SK-N-MC (cell line): ENCODE measurements around the gene LRRN2.

Source experiments
- DNase-seq: peaks from one replicate; pipeline ENCODE4 v3.0.0-alpha.2; 2011; ENCODE audit warnings: low read depth, low spot score
- H3K27ac ChIP-seq: fragments of 200-600 bp; sonication (generic); 2 replicates; pipeline ENCODE4 v1.5.1; 2016; ENCODE audit warnings: mixed run types
- H3K36me3 ChIP-seq: fragments of 200-600 bp; sonication (generic); 2 replicates; pipeline ENCODE4 v1.6.1; 2017; ENCODE audit warnings: antibody characterized with exemption, low read length, mixed read lengths; ENCODE audit not compliant: insufficient read depth
- H3K4me3 ChIP-seq: fragments of 200-600 bp; sonication (generic); 2 replicates; pipeline ENCODE4 v1.5.1; 2016
- H3K9ac ChIP-seq: fragments of 200-600 bp; sonication (generic); 2 replicates; pipeline ENCODE4 v1.8.0; 2017; ENCODE audit warnings: mixed run types, mixed read lengths; ENCODE audit not compliant: insufficient read length
- H3K9me3 ChIP-seq: fragments of 200-600 bp; sonication (generic); 2 replicates; pipeline ENCODE4 v1.6.1; 2017; ENCODE audit warnings: low read depth, mild to moderate bottlenecking, antibody characterized with exemption, low read length, moderate library complexity, mixed read lengths
- EZH2 ChIP-seq: fragments of 200-600 bp; sonication (generic); IDR thresholded peaks from one replicate; pipeline ENCODE4 v1.6.1; 2017; ENCODE audit warnings: antibody characterized with exemption
- FOXP2 ChIP-seq: optimal IDR thresholded peaks from 2 replicates; pipeline ENCODE3; 2011; ENCODE audit warnings: mild to moderate bottlenecking, moderate library complexity; ENCODE audit not compliant: insufficient read depth; ENCODE audit errors: extremely low read length, control extremely low read depth
- POLR2AphosphoS5 ChIP-seq: IDR thresholded peaks from 2 replicates; pipeline ENCODE4 v1.6.1; 2012; ENCODE audit warnings: mild to moderate bottlenecking, low read depth, low read length, borderline replicate concordance

LRRN2 gene

DNA sequence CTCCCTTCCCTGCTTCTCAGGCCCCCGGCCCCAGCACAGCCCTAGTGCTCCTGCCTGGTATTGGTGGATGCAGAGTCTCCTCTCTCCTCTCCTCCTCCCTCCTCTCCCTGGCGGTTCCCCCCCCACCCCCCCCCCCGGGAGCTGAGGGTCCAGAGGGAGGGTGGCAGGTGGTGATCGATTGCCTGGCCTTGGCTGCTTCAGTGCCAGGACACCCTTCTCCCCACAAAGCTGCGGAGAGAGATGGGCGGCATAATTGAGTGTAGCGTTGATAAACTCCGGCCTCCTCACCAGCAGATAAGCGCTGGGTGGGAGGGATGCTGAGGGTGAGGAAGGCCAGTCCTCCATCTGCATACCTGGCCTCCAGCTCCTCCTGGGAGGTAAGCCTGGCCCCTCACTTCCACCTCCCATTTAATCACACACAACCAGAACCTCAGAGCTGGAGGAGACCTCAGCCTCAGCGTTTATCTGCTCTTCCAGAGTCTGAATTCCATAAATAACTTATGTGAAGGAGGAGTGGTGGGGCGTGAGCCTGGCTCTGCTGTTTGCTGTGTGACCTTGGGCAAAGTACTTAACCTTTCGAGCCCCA lies 60.8 kb downstream of the LRRN2 start:
- no peak overlapping the region for H3K27ac ChIP-seq
- H3K4me3 ChIP-seq: no peak overlapping the region
- H3K9me3 ChIP-seq: no peaks in the 10 kb centered on the region
- TF ChIP-seq EZH2 (no peak), FOXP2 (no peak), POLR2AphosphoS5 (no peak)
- no peak overlapping the region for H3K9ac ChIP-seq
- H3K36me3 ChIP-seq: no peaks in the 10 kb centered on the region
- DNase-seq: no peak

DNA sequence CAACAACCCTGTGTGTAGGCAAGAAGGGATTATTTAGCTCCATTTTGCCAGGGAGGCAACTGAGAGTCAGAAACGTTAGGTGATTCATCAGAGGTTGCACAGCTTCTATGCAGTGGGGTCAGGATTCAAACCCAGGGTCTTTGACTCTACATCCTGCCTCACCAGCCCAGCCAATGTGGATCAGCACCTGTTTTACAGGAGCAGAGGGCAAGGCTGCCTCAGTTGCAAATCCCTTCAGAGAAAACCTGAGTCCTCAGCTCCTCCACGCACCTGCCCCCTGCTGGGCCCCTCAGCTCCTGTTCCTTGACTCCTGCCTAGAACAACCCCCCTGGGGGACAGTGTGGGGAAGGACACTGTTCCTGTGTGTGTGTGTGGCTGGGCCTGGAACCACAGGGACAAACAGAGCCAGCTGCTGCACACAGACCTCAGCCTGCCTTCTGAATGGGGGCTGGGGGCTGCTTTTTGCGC lies 61.6 kb downstream of the LRRN2 start:
- DNase-seq: no peak
- H3K9me3 ChIP-seq: no peaks in the 10 kb centered on the region
- H3K4me3 ChIP-seq: no peak overlapping the region
- H3K27ac ChIP-seq: no peak overlapping the region
- no peak overlapping the region for H3K9ac ChIP-seq
- H3K36me3 ChIP-seq: no peaks in the 10 kb centered on the region
- TF ChIP-seq EZH2 (no peak), POLR2AphosphoS5 (no peak), FOXP2 (no peak)

DNA sequence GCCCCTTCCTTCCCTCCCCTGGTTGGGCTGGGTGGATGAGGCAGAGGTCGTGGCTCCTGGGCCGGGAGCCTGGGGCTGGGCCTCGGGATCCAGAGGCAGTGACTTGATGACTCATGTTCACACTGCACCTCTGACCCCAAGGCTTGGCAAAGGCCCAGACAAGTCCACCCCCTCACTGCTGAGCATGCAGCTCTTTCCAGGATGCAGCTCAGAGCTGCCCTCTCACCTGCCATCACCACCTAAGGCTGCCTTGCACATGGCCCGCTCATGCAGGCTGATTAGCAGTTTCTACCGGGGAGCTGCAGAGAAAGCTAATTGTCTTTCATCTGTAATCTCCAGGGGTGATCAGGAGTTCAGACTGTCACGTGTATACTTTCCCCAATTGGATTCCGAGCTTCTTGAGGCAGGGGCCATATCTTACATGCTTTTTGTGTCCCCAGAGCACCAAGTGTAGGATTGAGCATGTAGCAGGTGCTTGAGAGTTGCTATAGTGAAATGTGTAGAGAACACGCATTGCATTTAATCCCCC lies 62.1 kb downstream of the LRRN2 start:
- TF ChIP-seq FOXP2: no peak
- TF ChIP-seq EZH2: no peak
- no peak for TF ChIP-seq POLR2AphosphoS5
- Histone ChIP-seq H3K9me3 (no peaks in the 10 kb centered on the region), H3K4me3 (no peak overlapping the region), H3K27ac (no peak overlapping the region), H3K36me3 (no peaks in the 10 kb centered on the region), H3K9ac (no peak overlapping the region)
- no peak for DNase-seq

DNA sequence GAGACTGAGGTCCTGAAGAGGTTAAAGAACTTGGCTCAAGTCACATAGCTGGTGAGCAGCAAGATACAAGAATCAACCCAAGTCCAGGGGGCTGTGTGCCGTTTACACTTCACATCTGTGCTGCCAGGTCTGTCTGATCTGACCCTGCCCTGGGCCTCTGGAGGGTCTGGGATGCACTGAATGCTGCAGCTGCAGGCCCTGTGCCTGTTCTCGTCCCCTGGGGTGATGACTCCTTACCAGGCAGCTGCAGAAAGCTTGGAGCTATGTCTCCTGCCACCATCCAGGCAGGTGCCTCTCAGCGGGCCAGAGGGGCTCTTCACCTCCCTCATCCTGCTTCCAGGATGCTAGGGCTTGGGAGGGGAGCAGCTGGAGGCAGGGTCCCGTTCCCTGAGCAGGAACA lies 63.5 kb downstream of the LRRN2 start:
- no peak for DNase-seq
- no peak overlapping the region for H3K4me3 ChIP-seq
- TF ChIP-seq POLR2AphosphoS5 (no peak), EZH2 (no peak), FOXP2 (no peak)
- H3K9ac ChIP-seq: no peak overlapping the region
- no peaks in the 10 kb centered on the region for H3K9me3 ChIP-seq
- no peaks in the 10 kb centered on the region for H3K36me3 ChIP-seq
- H3K27ac ChIP-seq: no peak overlapping the region

DNA sequence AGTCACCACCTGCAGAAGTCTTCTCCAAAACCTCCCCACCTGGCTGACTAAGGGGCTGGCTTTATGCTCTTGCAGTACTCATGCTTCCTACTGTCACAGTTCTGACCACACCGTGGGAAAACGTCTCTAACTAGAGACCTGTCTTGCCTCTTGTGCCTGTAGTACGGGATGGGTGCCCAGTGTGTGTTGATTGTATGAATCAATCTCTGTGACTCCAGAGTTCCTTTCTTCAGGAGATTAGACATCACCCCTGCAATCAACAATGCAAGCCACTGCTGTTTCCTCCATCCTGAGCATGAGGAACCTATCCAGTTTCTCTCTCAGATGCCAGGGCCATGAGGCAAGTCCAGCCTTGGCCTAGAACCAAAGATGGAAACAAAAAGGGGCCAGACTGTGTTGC lies 64.1 kb downstream of the LRRN2 start:
- no peaks in the 10 kb centered on the region for H3K36me3 ChIP-seq
- H3K27ac ChIP-seq: no peak overlapping the region
- H3K9ac ChIP-seq: no peak overlapping the region
- no peak overlapping the region for H3K4me3 ChIP-seq
- no peaks in the 10 kb centered on the region for H3K9me3 ChIP-seq
- no peak for TF ChIP-seq FOXP2
- TF ChIP-seq EZH2: no peak
- TF ChIP-seq POLR2AphosphoS5: no peak
- DNase-seq: no peak

DNA sequence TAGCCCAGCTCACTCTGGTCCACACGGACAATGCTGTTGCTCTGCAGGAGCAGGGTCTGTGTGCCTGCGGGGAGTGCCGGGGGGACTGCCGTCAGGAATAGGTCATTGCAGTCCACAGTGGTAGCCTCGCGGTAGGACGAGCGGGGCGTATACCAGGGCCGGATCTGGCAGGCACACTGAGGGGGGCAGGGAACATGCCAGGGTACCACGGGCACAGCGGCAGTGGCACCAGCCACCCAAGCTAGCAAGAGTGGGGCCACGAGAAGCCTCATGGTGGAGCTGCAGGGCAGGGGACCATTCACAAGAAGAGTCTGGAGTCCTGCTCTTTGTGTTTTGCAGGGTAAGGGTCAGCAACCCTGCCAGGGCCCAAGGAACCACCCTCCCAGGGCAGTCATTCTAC lies 65.8 kb downstream of the LRRN2 start:
- no peak for TF ChIP-seq POLR2AphosphoS5
- no peak for TF ChIP-seq EZH2
- TF ChIP-seq FOXP2: no peak
- no peak for DNase-seq
- H3K9me3 ChIP-seq: no peaks in the 10 kb centered on the region
- H3K27ac ChIP-seq: no peak overlapping the region
- no peaks in the 10 kb centered on the region for H3K36me3 ChIP-seq
- no peak overlapping the region for H3K9ac ChIP-seq
- no peak overlapping the region for H3K4me3 ChIP-seq

DNA sequence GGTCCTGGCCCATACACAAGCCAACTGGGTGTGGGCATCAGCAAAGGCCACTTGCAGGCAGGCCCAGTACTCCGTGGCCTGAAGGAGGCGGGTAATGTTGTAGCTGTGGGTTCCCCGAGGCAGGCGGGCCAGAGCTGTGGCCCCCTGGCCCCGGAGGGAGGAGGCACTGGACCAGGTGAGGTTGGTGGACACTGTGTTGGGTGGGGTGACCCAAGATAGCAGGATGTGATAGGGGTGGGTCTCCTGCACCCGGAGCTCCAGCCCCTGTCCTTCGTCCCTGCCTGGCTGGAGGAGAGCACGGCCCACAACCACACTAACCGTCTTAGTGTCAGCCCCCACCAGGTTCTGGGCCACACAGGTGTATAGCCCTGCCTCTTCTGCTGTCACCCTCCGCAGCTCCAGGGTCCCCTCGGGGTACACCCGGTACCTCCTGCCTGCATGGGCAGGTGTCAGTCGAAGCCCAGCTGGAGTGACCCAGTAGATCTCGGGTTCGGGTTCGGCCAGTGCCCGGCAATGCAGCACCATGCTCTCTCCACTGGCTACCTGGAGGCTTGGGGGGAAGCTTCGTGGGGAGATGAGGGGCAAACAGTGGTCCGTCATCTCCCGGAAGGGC lies 67.3 kb downstream of the LRRN2 start:
- TF ChIP-seq POLR2AphosphoS5: no peak
- TF ChIP-seq EZH2: no peak
- no peak for TF ChIP-seq FOXP2
- Histone ChIP-seq H3K9ac (no peak overlapping the region), H3K4me3 (no peak overlapping the region), H3K9me3 (no peaks in the 10 kb centered on the region), H3K36me3 (no peaks in the 10 kb centered on the region), H3K27ac (no peak overlapping the region)
- no peak for DNase-seq

DNA sequence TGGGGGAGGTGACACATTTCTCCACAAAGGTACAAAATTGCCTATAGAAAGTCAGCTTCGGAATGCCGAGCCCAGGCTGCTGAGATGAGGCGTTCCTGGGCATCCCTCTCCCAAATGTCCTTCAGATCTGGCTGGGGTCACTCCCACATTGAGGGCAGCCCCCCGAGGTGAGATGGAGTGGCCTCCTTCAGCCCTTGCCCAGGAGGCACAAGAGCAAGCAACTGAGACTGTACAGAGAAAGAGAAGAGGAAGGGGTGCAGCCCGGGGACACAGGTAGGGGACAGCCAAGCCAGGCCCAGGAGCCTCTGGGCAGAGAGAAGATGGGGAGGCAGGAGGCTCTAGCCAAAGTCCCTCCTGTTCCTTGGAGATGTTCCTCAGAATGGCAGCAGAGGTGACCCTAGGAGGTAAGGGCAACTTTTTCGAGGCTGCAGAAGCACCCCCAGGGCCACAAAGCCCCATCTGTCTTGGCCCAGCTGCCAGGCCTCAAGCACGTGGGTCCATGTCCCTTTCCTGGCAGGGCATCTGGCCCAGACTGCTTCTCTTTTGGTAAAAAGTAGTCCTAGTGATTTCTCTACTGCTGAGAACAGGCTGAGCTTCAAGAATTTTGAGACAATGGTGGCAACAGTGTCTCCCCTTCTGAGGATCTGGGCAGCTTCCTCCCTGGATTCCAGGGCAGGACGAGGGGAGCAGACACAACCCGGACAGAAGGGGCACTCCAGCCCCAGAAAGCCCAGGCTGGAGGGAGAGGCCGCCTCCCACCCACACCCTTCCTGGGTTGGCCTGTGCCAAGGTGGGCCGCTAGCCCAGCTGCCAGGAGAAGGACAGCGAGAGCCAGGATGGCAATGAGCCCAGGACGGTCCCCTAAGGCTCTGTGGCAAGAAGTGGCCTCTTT lies 68.0 kb downstream of the LRRN2 start:
- Histone ChIP-seq H3K4me3 (no peak overlapping the region), H3K27ac (no peak overlapping the region), H3K9me3 (no peaks in the 10 kb centered on the region), H3K9ac (no peak overlapping the region), H3K36me3 (no peaks in the 10 kb centered on the region)
- TF ChIP-seq POLR2AphosphoS5: no peak
- TF ChIP-seq FOXP2: no peak
- TF ChIP-seq EZH2: no peak
- DNase-seq: no peak

DNA sequence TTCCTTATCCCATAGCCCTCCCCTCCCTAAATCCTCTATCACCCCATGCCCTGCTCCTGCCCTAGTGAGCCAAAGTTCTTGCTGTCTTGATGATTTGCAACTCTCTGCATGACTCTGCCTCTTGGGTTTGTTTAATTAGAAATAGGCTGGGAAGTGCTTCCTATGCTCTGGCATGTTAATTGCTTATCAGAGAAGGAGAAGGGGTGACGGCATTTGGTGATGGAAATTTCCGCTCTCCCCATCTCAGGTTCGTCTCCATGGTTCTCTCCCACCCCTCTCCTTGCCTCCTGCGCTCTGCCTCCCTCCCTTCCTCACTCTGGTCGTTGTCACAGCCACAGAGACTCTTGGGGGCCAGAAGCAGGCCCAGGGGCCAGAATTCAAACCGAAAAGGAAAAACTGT lies 68.9 kb downstream of the LRRN2 start:
- no peaks in the 10 kb centered on the region for H3K9me3 ChIP-seq
- TF ChIP-seq EZH2 (no peak), FOXP2 (no peak), POLR2AphosphoS5 (no peak)
- H3K27ac ChIP-seq: no peak overlapping the region
- H3K9ac ChIP-seq: no peak overlapping the region
- no peaks in the 10 kb centered on the region for H3K36me3 ChIP-seq
- no peak for DNase-seq
- H3K4me3 ChIP-seq: no peak overlapping the region
